ENCODE measurements around the gene COL4A2.
"Not testable (repeated sequence)": the region's sequence is repeated elsewhere in the genome, so short reads cannot be mapped to it uniquely, and the experiment has no call there.

The COL4A2 gene

DNA sequence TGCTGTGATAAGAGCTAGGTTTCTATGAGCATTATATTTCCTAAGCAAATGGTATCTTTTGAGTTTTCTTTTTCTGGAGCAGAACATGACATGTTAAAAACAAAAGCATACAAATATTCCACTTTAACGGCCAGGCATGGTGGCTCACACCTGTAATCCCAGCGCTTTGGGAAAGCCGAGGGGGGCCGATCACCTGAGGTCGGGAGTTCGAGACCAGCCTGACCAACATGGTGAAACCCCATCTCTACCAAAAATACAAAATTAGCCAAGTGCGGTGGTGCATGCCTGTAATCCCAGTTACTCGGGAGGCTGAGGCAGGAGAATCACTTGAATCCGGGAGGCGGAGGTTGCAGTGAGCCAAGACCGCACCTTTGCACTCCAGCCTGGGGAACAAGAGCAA lies 146.0 kb downstream of the COL4A2 start:
- not testable (repeated sequence) for H3K27ac Mint-ChIP-seq, H3K36me3 Mint-ChIP-seq, H3K9me3 Mint-ChIP-seq, H3K4me3 Mint-ChIP-seq, ATAC-seq
- Mint-ChIP-seq H3K27me3 (peaks cover 39% of the 10 kb centered on the region), H3K4me1 (peaks cover 13% of the 10 kb centered on the region)

GRCh38 chr13:110453797-110454196 lies 146.7 kb downstream of the COL4A2 start:
- no peak for ATAC-seq
- peaks cover 32% of the 10 kb centered on the region for H3K27me3 Mint-ChIP-seq
- no peak overlapping the region for H3K27ac Mint-ChIP-seq
- no peaks in the 10 kb centered on the region for H3K9me3 Mint-ChIP-seq
- H3K36me3 Mint-ChIP-seq: no peaks in the 10 kb centered on the region
- peaks cover 19% of the 10 kb centered on the region for H3K4me1 Mint-ChIP-seq
- H3K4me3 Mint-ChIP-seq: no peak overlapping the region

GRCh38 chr13:110454227-110454859 lies 147.3 kb downstream of the COL4A2 start:
- Mint-ChIP-seq H3K4me1 (peaks cover 24% of the 10 kb centered on the region), H3K27me3 (peaks cover 27% of the 10 kb centered on the region), H3K9me3 (no peaks in the 10 kb centered on the region), H3K36me3 (no peaks in the 10 kb centered on the region), H3K27ac (peak overlapping the region; percentile 53), H3K4me3 (no peak overlapping the region)
- ATAC-seq: no peak

DNA sequence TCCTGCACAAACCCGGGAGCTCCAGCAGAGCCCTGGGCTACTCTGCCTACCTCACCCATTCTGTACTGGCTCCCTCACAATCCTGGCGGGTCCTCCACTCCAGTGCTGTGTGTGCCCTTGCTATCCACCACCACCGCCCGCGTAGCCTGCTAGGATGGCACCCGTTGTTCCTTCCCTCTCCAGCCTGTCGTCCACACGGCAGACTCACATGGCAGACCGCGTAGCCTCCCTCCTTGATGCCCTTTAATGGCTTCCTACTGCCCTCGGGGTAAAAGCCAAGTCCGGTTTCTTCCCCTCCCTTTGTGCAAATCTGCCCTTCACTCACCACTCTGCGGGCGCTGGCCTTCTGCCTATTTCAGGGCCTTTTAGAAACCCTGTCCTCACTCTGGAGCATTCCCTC lies 147.9 kb downstream of the COL4A2 start:
- H3K36me3 Mint-ChIP-seq: no peaks in the 10 kb centered on the region
- peaks cover 25% of the 10 kb centered on the region for H3K4me1 Mint-ChIP-seq
- no peak for ATAC-seq
- peak overlapping the region; percentile 53 for H3K27ac Mint-ChIP-seq
- no peaks in the 10 kb centered on the region for H3K9me3 Mint-ChIP-seq
- H3K4me3 Mint-ChIP-seq: no peak overlapping the region
- H3K27me3 Mint-ChIP-seq: peaks cover 21% of the 10 kb centered on the region

- no peaks in the 10 kb centered on the region for H3K36me3 Mint-ChIP-seq
- no peaks in the 10 kb centered on the region for H3K9me3 Mint-ChIP-seq
- H3K4me1 Mint-ChIP-seq: peaks cover 25% of the 10 kb centered on the region
- peak overlapping the region; percentile 53 for H3K27ac Mint-ChIP-seq
- H3K27me3 Mint-ChIP-seq: peaks cover 16% of the 10 kb centered on the region
- ATAC-seq: no peak
- H3K4me3 Mint-ChIP-seq: no peak overlapping the region
These were observed 148.4 kb downstream of the COL4A2 start for GRCh38 chr13:110455444-110455843.

- peaks cover 25% of the 10 kb centered on the region for H3K4me1 Mint-ChIP-seq
- H3K9me3 Mint-ChIP-seq: no peaks in the 10 kb centered on the region
- no peaks in the 10 kb centered on the region for H3K36me3 Mint-ChIP-seq
- H3K27me3 Mint-ChIP-seq: peaks cover 15% of the 10 kb centered on the region
- H3K4me3 Mint-ChIP-seq: peak overlapping the region; percentile 16
- peak; percentile 94 for ATAC-seq
- no peak overlapping the region for H3K27ac Mint-ChIP-seq
These were observed 148.9 kb downstream of the COL4A2 start for GRCh38 chr13:110455941-110456340.

- H3K9me3 Mint-ChIP-seq: no peaks in the 10 kb centered on the region
- ATAC-seq: no peak
- H3K36me3 Mint-ChIP-seq: no peaks in the 10 kb centered on the region
- H3K4me3 Mint-ChIP-seq: no peak overlapping the region
- H3K27me3 Mint-ChIP-seq: peaks cover 15% of the 10 kb centered on the region
- H3K27ac Mint-ChIP-seq: no peak overlapping the region
- H3K4me1 Mint-ChIP-seq: peaks cover 25% of the 10 kb centered on the region
These were observed 149.5 kb downstream of the COL4A2 start for GRCh38 chr13:110456550-110456949.

GRCh38 chr13:110457361-110457760 lies 150.3 kb downstream of the COL4A2 start:
- Mint-ChIP-seq H3K36me3 (no peaks in the 10 kb centered on the region), H3K9me3 (no peaks in the 10 kb centered on the region), H3K4me3 (no peak overlapping the region), H3K27ac (peak overlapping the region; percentile 13), H3K4me1 (peaks cover 29% of the 10 kb centered on the region), H3K27me3 (peaks cover 15% of the 10 kb centered on the region)
- no peak for ATAC-seq

DNA sequence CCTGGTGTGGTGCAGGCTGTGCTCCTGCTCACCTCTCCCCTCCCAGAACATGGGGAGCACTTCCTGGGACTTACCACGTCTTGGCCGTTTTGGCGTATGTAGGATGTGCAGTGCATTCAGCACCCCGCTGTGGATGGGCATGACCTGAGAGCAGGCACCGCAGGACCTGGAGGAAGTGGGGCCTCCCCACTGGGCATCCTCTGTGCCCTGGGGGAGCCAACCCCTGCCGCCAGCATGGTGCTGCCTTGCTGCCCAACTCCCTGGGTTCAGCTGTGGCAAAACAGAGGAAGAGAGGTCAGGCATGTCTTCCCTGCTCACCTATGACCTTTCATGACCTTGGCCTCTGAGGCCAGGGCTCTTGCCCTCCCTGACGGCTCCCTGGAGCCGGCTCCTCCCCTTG lies 150.9 kb downstream of the COL4A2 start:
- H3K27me3 Mint-ChIP-seq: peaks cover 15% of the 10 kb centered on the region
- no peaks in the 10 kb centered on the region for H3K36me3 Mint-ChIP-seq
- peak overlapping the region; percentile 13 for H3K27ac Mint-ChIP-seq
- no peak for ATAC-seq
- no peak overlapping the region for H3K4me3 Mint-ChIP-seq
- H3K4me1 Mint-ChIP-seq: peaks cover 36% of the 10 kb centered on the region
- no peaks in the 10 kb centered on the region for H3K9me3 Mint-ChIP-seq

GRCh38 chr13:110458594-110459365 lies 151.7 kb downstream of the COL4A2 start:
- peaks cover 43% of the 10 kb centered on the region for H3K4me1 Mint-ChIP-seq
- no peak overlapping the region for H3K4me3 Mint-ChIP-seq
- no peak for ATAC-seq
- H3K27me3 Mint-ChIP-seq: peaks cover 15% of the 10 kb centered on the region
- H3K27ac Mint-ChIP-seq: peak overlapping the region; percentile 35
- no peaks in the 10 kb centered on the region for H3K36me3 Mint-ChIP-seq
- H3K9me3 Mint-ChIP-seq: no peaks in the 10 kb centered on the region

DNA sequence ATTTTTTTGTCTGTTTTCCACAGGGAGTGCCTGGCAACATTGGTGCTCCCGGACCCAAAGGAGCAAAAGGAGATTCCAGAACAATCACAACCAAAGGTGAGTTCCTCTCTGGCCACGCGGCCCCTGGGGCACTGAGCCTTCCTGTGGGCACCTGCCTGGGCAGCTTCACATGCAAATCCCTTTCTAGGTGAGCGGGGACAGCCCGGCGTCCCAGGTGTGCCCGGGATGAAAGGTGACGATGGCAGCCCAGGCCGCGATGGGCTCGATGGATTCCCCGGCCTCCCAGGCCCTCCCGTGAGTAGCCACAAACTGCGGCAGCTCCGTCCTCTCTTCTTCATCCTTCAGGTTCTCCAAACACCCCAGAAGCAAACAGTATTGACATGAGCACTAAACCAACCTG lies 155.0 kb downstream of the COL4A2 start:
- Mint-ChIP-seq H3K9me3 (no peaks in the 10 kb centered on the region), H3K27me3 (no peaks in the 10 kb centered on the region), H3K27ac (peak overlapping the region; percentile 76), H3K4me1 (peaks cover 54% of the 10 kb centered on the region), H3K36me3 (no peaks in the 10 kb centered on the region), H3K4me3 (no peak overlapping the region)
- ATAC-seq: no peak

GRCh38 chr13:110463156-110463555 lies 156.1 kb downstream of the COL4A2 start:
- Mint-ChIP-seq H3K36me3 (no peaks in the 10 kb centered on the region), H3K27ac (peak overlapping the region; percentile 76), H3K4me3 (no peak overlapping the region), H3K9me3 (no peaks in the 10 kb centered on the region), H3K4me1 (peaks cover 54% of the 10 kb centered on the region), H3K27me3 (no peaks in the 10 kb centered on the region)
- ATAC-seq: no peak

GRCh38 chr13:110463871-110464510 lies 156.9 kb downstream of the COL4A2 start:
- Mint-ChIP-seq H3K9me3 (no peaks in the 10 kb centered on the region), H3K4me1 (peaks cover 46% of the 10 kb centered on the region), H3K36me3 (no peaks in the 10 kb centered on the region), H3K27me3 (no peaks in the 10 kb centered on the region), H3K27ac (peak overlapping the region; percentile 76), H3K4me3 (peak overlapping the region; percentile 16)
- peak; percentile 80 for ATAC-seq

GRCh38 chr13:110464556-110465333 lies 157.7 kb downstream of the COL4A2 start:
- peaks cover 42% of the 10 kb centered on the region for H3K4me1 Mint-ChIP-seq
- peak overlapping the region; percentile 76 for H3K27ac Mint-ChIP-seq
- H3K4me3 Mint-ChIP-seq: no peak overlapping the region
- peak; percentile 84 for ATAC-seq
- H3K36me3 Mint-ChIP-seq: no peaks in the 10 kb centered on the region
- H3K27me3 Mint-ChIP-seq: no peaks in the 10 kb centered on the region
- no peaks in the 10 kb centered on the region for H3K9me3 Mint-ChIP-seq

- H3K4me3 Mint-ChIP-seq: no peak overlapping the region
- H3K27ac Mint-ChIP-seq: peak overlapping the region; percentile 20
- H3K27me3 Mint-ChIP-seq: no peaks in the 10 kb centered on the region
- H3K36me3 Mint-ChIP-seq: no peaks in the 10 kb centered on the region
- no peak for ATAC-seq
- no peaks in the 10 kb centered on the region for H3K9me3 Mint-ChIP-seq
- peaks cover 50% of the 10 kb centered on the region for H3K4me1 Mint-ChIP-seq
These were observed 158.6 kb downstream of the COL4A2 start for GRCh38 chr13:110465696-110466095.

Measured in stimulated activated memory B cell treated with anti-CD40 and anti-IgM and Interleukin-4, amounts not matched to agents 10 μg/mL and 1 μg/mL and 100 μg/mL, for 72 hours (primary cell).